Glomerular visceral epithelial cell (primary cell): Measurements from ENCODE around the gene POU2AF2.
"Not testable (repeated sequence)": the region's sequence is repeated elsewhere in the genome, so short reads cannot be mapped to it uniquely, and the experiment has no call there.

Experiments used
- DNase-seq: peaks from one replicate; pipeline ENCODE4 v3.0.0-alpha.2; 2016; ENCODE audit errors: extremely low spot score

POU2AF2 gene

GRCh38 chr11:111245425-111245824, at the start of gene POU2AF2:
Gene POU2AF2, plus strand, starts transcription at chr11:111245725. Its CDS starts 129 bp downstream, at chr11:111245854.
- no peak for DNase-seq

GRCh38 chr11:111200010-111200534, 45.5 kb upstream of the POU2AF2 start:
- DNase-seq = no peak

- DNase-seq = no peak
These were observed 41.3 kb upstream of the POU2AF2 start for GRCh38 chr11:111204211-111204610.

- DNase-seq = no peak
These were observed 39.7 kb upstream of the POU2AF2 start for GRCh38 chr11:111205632-111206385.

- no peak for DNase-seq
These were observed 39.1 kb upstream of the POU2AF2 start for GRCh38 chr11:111206472-111206871.

GRCh38 chr11:111207213-111207612, 38.3 kb upstream of the POU2AF2 start:
- DNase-seq = no peak

- no peak for DNase-seq
These were observed 35.8 kb upstream of the POU2AF2 start for GRCh38 chr11:111209543-111210355.

GRCh38 chr11:111213256-111213655, 32.3 kb upstream of the POU2AF2 start:
- DNase-seq = no peak

GRCh38 chr11:111220721-111221120, 24.8 kb upstream of the POU2AF2 start:
- peak; percentile 5 for DNase-seq

- no peak for DNase-seq
These were observed 24.3 kb upstream of the POU2AF2 start for GRCh38 chr11:111221208-111221607.

GRCh38 chr11:111221936-111222335, 23.6 kb upstream of the POU2AF2 start:
- DNase-seq = not testable (repeated sequence)

GRCh38 chr11:111222821-111223455, 22.6 kb upstream of the POU2AF2 start:
- not testable (repeated sequence) for DNase-seq

GRCh38 chr11:111225881-111226280, 19.6 kb upstream of the POU2AF2 start:
- no peak for DNase-seq

- no peak for DNase-seq
These were observed 15.9 kb upstream of the POU2AF2 start for GRCh38 chr11:111229604-111230003.

GRCh38 chr11:111230122-111230465, 15.4 kb upstream of the POU2AF2 start:
- no peak for DNase-seq

GRCh38 chr11:111231836-111232235, 13.7 kb upstream of the POU2AF2 start:
- DNase-seq = no peak

GRCh38 chr11:111236383-111236782, 9.1 kb upstream of the POU2AF2 start:
- no peak for DNase-seq

- DNase-seq = no peak
These were observed 7.6 kb upstream of the POU2AF2 start for GRCh38 chr11:111237926-111238325.

GRCh38 chr11:111246956-111247355, 1.4 kb downstream of the POU2AF2 start:
- no peak for DNase-seq

- DNase-seq = no peak
These were observed 5.4 kb downstream of the POU2AF2 start for GRCh38 chr11:111250936-111251335.

- DNase-seq = no peak
These were observed 7.6 kb downstream of the POU2AF2 start for GRCh38 chr11:111253131-111253530.

GRCh38 chr11:111253630-111254029, 8.1 kb downstream of the POU2AF2 start:
- no peak for DNase-seq
